Activated naive CD4-positive, alpha-beta T cell treated with anti-CD3 and anti-CD28 coated beads, Interleukin-2, amount 50 U/mL, for 24 hours (primary cell): ENCODE data around the gene PLCG1.

ENCODE experiments used
- H3K27ac Mint-ChIP-seq: one replicate; pipeline ENCODE4 v1.8.0; 2021; ENCODE audit warnings: mild to moderate bottlenecking, mixed read lengths
- H3K27me3 Mint-ChIP-seq: one replicate; pipeline ENCODE4 v1.8.0; 2021; ENCODE audit warnings: mixed read lengths
- H3K36me3 Mint-ChIP-seq: one replicate; pipeline ENCODE4 v1.8.0; 2021; ENCODE audit warnings: mixed read lengths
- H3K4me1 Mint-ChIP-seq: one replicate; pipeline ENCODE4 v1.8.0; 2021; ENCODE audit warnings: mixed read lengths
- H3K4me3 Mint-ChIP-seq: one replicate; pipeline ENCODE4 v1.8.0; 2021; ENCODE audit warnings: mild to moderate bottlenecking, mixed read lengths
- H3K9me3 Mint-ChIP-seq: one replicate; pipeline ENCODE4 v1.8.0; 2021; ENCODE audit warnings: mixed read lengths

The PLCG1 gene

GRCh38 chr20:41191562-41192500 lies 54.5 kb downstream of the PLCG1 start:
- Mint-ChIP-seq H3K9me3 (no peaks in the 10 kb centered on the region), H3K4me1 (peaks cover 4% of the 10 kb centered on the region), H3K27me3 (no peaks in the 10 kb centered on the region), H3K4me3 (no peak overlapping the region), H3K36me3 (peaks cover 20% of the 10 kb centered on the region), H3K27ac (no peak overlapping the region)

- Mint-ChIP-seq H3K4me1 (peaks cover 4% of the 10 kb centered on the region), H3K9me3 (no peaks in the 10 kb centered on the region), H3K4me3 (no peak overlapping the region), H3K36me3 (peaks cover 20% of the 10 kb centered on the region), H3K27ac (no peak overlapping the region), H3K27me3 (no peaks in the 10 kb centered on the region)
Measured at GRCh38 chr20:41192575-41192974, 55.2 kb downstream of the PLCG1 start.

- Mint-ChIP-seq H3K9me3 (peaks cover 11% of the 10 kb centered on the region), H3K4me3 (no peak overlapping the region), H3K36me3 (peaks cover 28% of the 10 kb centered on the region), H3K27ac (no peak overlapping the region), H3K27me3 (no peaks in the 10 kb centered on the region), H3K4me1 (peaks cover 4% of the 10 kb centered on the region)
Measured at GRCh38 chr20:41196653-41197225, 59.4 kb downstream of the PLCG1 start.

DNA sequence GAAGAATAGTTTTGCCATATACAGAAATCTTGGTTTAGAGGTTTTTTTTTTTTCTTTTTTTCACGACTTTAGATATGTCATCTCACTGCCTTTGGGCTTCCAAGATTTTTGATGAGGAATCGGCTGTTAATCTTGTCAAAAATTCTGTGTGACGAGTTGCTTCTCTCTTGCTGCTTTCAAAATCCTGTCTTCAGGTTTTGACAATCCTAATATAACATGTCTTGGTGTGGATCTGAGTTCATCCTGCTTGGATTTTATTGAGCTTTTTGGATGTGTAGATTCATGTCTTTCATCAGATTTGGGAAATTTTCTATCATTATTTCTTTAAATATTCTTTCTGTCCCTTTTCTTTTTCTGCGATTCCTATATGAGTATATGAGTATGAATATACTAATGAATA lies 61.1 kb downstream of the PLCG1 start:
- Mint-ChIP-seq H3K27ac (no peak overlapping the region), H3K36me3 (peaks cover 30% of the 10 kb centered on the region), H3K4me3 (no peak overlapping the region), H3K27me3 (no peaks in the 10 kb centered on the region), H3K4me1 (peaks cover 4% of the 10 kb centered on the region), H3K9me3 (peaks cover 11% of the 10 kb centered on the region)

GRCh38 chr20:41200446-41201202 lies 63.3 kb downstream of the PLCG1 start:
- no peaks in the 10 kb centered on the region for H3K27me3 Mint-ChIP-seq
- H3K36me3 Mint-ChIP-seq = peaks cover 27% of the 10 kb centered on the region
- H3K9me3 Mint-ChIP-seq = peaks cover 11% of the 10 kb centered on the region
- no peak overlapping the region for H3K27ac Mint-ChIP-seq
- H3K4me3 Mint-ChIP-seq = no peak overlapping the region
- no peaks in the 10 kb centered on the region for H3K4me1 Mint-ChIP-seq

- Mint-ChIP-seq H3K9me3 (peaks cover 11% of the 10 kb centered on the region), H3K4me1 (no peaks in the 10 kb centered on the region), H3K36me3 (peaks cover 32% of the 10 kb centered on the region), H3K4me3 (no peak overlapping the region), H3K27me3 (no peaks in the 10 kb centered on the region), H3K27ac (no peak overlapping the region)
Measured at GRCh38 chr20:41201760-41202159, 64.4 kb downstream of the PLCG1 start.

- Mint-ChIP-seq H3K36me3 (peaks cover 32% of the 10 kb centered on the region), H3K9me3 (peaks cover 11% of the 10 kb centered on the region), H3K4me3 (no peak overlapping the region), H3K4me1 (no peaks in the 10 kb centered on the region), H3K27ac (no peak overlapping the region), H3K27me3 (no peaks in the 10 kb centered on the region)
Measured at GRCh38 chr20:41202426-41202825, 65.1 kb downstream of the PLCG1 start.

DNA sequence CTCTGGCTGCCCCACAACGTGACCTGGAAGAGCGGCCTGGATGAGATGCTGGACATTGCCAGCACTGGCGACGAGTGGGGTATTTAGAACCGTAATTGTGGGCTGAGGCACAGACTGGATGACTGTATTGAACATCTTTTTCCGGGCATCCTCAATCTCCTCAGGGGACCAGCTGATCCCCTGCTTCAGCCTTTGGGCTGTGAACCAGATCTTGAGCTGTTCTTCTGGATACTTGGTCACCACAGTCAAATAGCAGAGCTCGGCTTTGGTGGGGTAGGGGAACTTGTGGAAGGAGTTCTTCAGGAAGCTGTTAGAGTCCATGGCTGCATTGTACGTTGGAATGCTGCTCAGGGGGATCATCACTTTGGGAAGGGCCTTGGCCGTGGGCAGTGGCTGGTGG lies 66.3 kb downstream of the PLCG1 start:
- peaks cover 7% of the 10 kb centered on the region for H3K9me3 Mint-ChIP-seq
- H3K4me1 Mint-ChIP-seq = no peaks in the 10 kb centered on the region
- H3K4me3 Mint-ChIP-seq = no peak overlapping the region
- H3K27ac Mint-ChIP-seq = no peak overlapping the region
- H3K27me3 Mint-ChIP-seq = no peaks in the 10 kb centered on the region
- H3K36me3 Mint-ChIP-seq = peaks cover 30% of the 10 kb centered on the region

- H3K27ac Mint-ChIP-seq = no peak overlapping the region
- H3K27me3 Mint-ChIP-seq = no peaks in the 10 kb centered on the region
- H3K36me3 Mint-ChIP-seq = peaks cover 23% of the 10 kb centered on the region
- H3K9me3 Mint-ChIP-seq = no peaks in the 10 kb centered on the region
- no peak overlapping the region for H3K4me3 Mint-ChIP-seq
- H3K4me1 Mint-ChIP-seq = no peaks in the 10 kb centered on the region
Measured at GRCh38 chr20:41204304-41205265, 67.2 kb downstream of the PLCG1 start.

GRCh38 chr20:41205313-41205712 lies 68.0 kb downstream of the PLCG1 start:
- Mint-ChIP-seq H3K4me3 (no peak overlapping the region), H3K27me3 (no peaks in the 10 kb centered on the region), H3K36me3 (peaks cover 19% of the 10 kb centered on the region), H3K4me1 (no peaks in the 10 kb centered on the region), H3K9me3 (no peaks in the 10 kb centered on the region), H3K27ac (no peak overlapping the region)

DNA sequence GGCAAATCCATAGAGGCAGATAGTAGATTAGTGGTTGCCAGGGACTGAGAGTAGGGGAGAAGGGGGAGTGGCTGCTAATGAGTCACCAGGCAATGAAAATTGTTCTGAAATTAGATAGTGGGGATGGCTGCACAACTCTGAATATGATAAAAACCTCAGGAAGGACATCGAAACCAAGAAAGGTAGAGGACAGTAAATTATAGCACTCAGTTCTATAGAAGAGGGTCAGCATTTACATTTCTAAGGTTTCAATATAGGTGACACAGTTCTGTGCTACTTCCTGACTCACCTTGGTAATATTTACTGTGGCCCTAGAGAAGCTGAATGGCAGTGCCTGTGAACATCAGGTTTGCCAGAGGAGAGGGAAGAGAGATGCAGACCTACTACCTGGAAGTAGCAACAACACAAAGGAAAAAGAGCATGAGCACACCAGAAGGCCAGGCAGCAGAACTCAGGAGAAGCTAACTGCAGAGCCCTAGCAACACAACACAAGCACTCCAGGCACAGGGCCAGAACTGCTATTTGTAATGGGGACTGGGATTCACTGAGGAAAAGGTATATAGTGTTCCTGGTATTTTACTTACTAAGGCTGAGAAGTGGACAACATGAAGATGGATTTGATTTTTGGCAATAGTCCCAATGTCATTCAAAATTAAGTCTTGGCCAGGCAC lies 75.9 kb downstream of the PLCG1 start:
- peaks cover 6% of the 10 kb centered on the region for H3K4me1 Mint-ChIP-seq
- H3K4me3 Mint-ChIP-seq = no peak overlapping the region
- no peaks in the 10 kb centered on the region for H3K27me3 Mint-ChIP-seq
- H3K36me3 Mint-ChIP-seq = no peaks in the 10 kb centered on the region
- no peak overlapping the region for H3K27ac Mint-ChIP-seq
- no peaks in the 10 kb centered on the region for H3K9me3 Mint-ChIP-seq

- Mint-ChIP-seq H3K4me3 (no peak overlapping the region), H3K4me1 (peaks cover 6% of the 10 kb centered on the region), H3K27me3 (no peaks in the 10 kb centered on the region), H3K27ac (no peak overlapping the region), H3K9me3 (no peaks in the 10 kb centered on the region), H3K36me3 (no peaks in the 10 kb centered on the region)
Measured at GRCh38 chr20:41214202-41214601, 76.9 kb downstream of the PLCG1 start.

DNA sequence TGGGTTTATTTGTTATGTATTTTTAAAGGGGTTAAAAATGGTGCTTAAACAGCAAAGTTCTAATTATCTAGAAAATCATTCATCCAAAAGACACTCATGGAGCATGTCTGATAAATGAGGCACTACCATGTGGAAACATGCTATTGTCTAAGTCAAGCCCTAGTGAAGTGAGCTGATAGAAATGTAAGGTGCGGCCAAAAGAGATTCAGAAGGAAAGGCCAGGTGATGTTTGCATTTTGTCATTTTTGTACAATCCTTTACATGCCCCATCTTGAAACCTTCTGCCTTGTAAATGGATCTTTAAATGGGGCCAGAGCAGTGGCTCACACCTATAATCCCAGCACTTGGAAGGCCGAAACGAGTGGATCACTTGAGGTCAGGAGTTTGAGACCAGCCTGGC lies 77.3 kb downstream of the PLCG1 start:
- Mint-ChIP-seq H3K27ac (no peak overlapping the region), H3K27me3 (no peaks in the 10 kb centered on the region), H3K4me1 (peaks cover 6% of the 10 kb centered on the region), H3K4me3 (no peak overlapping the region), H3K36me3 (no peaks in the 10 kb centered on the region), H3K9me3 (no peaks in the 10 kb centered on the region)

GRCh38 chr20:41217422-41217821 lies 80.1 kb downstream of the PLCG1 start:
- Mint-ChIP-seq H3K36me3 (no peaks in the 10 kb centered on the region), H3K27ac (no peak overlapping the region), H3K4me3 (no peak overlapping the region), H3K27me3 (no peaks in the 10 kb centered on the region), H3K4me1 (no peaks in the 10 kb centered on the region), H3K9me3 (no peaks in the 10 kb centered on the region)
